OCI-LY7 (cell line): ENCODE measurements around the gene REXO1. TPM values are rescaled to one million over a fixed set of nuclear protein-coding genes. Genes with fewer than 3 reads are reported as not detected.

Experiments used
- Bru-seq: library from RNA; stranded (reverse); fragments of 400-500 nt; gene quantifications from one replicate; lab custom pipeline; 2021; lab: Mats Ljungman, UMichigan
- BruChase-seq, 2 experiments: library from RNA; stranded (reverse); fragments of 400-500 nt; gene quantifications; one replicate each; lab custom pipeline; 2021; lab: Mats Ljungman, UMichigan
- BruUV-seq: library from RNA; stranded (reverse); fragments of 400-500 nt; replicated peaks from 2 replicates; lab custom pipeline; 2021; lab: Mats Ljungman, UMichigan
- CTCF ChIA-PET: fragments of 300-600 bp; sonication (Branson Sonifier 250); formaldehyde crosslinking; loops from one replicate; lab custom pipeline; 2022; ENCODE audit warnings: antibody characterized with exemption; ENCODE audit not compliant: unreplicated experiment; lab: Charles Lee
- POLR2A ChIA-PET: fragments of 300-600 bp; sonication (Branson Sonifier 250); formaldehyde crosslinking; loops from one replicate; lab custom pipeline; 2022; ENCODE audit warnings: antibody characterized with exemption; lab: Charles Lee
- DNase-seq: peaks from one replicate; pipeline ENCODE4 v3.0.0-alpha.2; 2015; ENCODE audit warnings: low spot score
- H2AFZ ChIP-seq: fragments of 200-600 bp; sonication (generic), shearing (Covaris generic); 2 replicates; pipeline ENCODE4 v1.6.1; 2014; ENCODE audit warnings: mild to moderate bottlenecking, antibody characterized with exemption, low read length, moderate library complexity
- H3K27ac ChIP-seq: fragments of 200-600 bp; sonication (generic); 2 replicates; pipeline ENCODE4 v1.5.1; 2014; ENCODE audit warnings: mixed run types, low read depth, mild to moderate bottlenecking, moderate library complexity, low read length, inconsistent platforms; ENCODE audit not compliant: poor library complexity, severe bottlenecking
- H3K36me3 ChIP-seq: fragments of 200-600 bp; sonication (generic); 2 replicates; pipeline ENCODE4 v1.6.1; 2014; ENCODE audit warnings: mild to moderate bottlenecking, antibody characterized with exemption, low read length, moderate library complexity, mixed read lengths; ENCODE audit not compliant: insufficient read depth
- H3K4me1 ChIP-seq: fragments of 200-600 bp; sonication (generic); 2 replicates; pipeline ENCODE4 v1.5.1; 2014; ENCODE audit warnings: mild to moderate bottlenecking, low read length; ENCODE audit not compliant: insufficient read depth, poor library complexity, severe bottlenecking
- H3K4me2 ChIP-seq: fragments of 200-600 bp; sonication (generic); 2 replicates; pipeline ENCODE4 v1.6.1; 2014; ENCODE audit warnings: mild to moderate bottlenecking, low read length
- H3K4me3 ChIP-seq: fragments of 200-600 bp; sonication (generic); 2 replicates; pipeline ENCODE4 v1.5.1; 2014; ENCODE audit warnings: mild to moderate bottlenecking, low read depth, low read length; ENCODE audit not compliant: poor library complexity, severe bottlenecking
- H3K79me2 ChIP-seq: fragments of 200-600 bp; sonication (generic); 2 replicates; pipeline ENCODE4 v1.6.1; 2016; ENCODE audit warnings: low read depth, mild to moderate bottlenecking, low read length, moderate library complexity, mixed read lengths; ENCODE audit not compliant: insufficient read depth
- H3K9me2 ChIP-seq: fragments of 200-600 bp; sonication (generic); 2 replicates; pipeline ENCODE4 v1.6.1; 2016; ENCODE audit warnings: mild to moderate bottlenecking, low read length, mixed read lengths; ENCODE audit not compliant: insufficient read depth
- H3K9me3 ChIP-seq: fragments of 200-600 bp; sonication (generic); 2 replicates; pipeline ENCODE4 v1.6.1; 2014; ENCODE audit warnings: mild to moderate bottlenecking, mixed run types, low read length, mixed read lengths
- H4K20me1 ChIP-seq: fragments of 200-600 bp; sonication (generic); 2 replicates; pipeline ENCODE4 v1.6.1; 2014; ENCODE audit warnings: mild to moderate bottlenecking, antibody characterized with exemption, low read length, moderate library complexity, mixed read lengths; ENCODE audit not compliant: insufficient read depth
- EZH2phosphoT487 ChIP-seq: fragments of 200-600 bp; sonication (generic); IDR thresholded peaks from 2 replicates; pipeline ENCODE4 v1.6.1; 2018; ENCODE audit warnings: low read depth, borderline replicate concordance, mild to moderate bottlenecking, mixed run types, antibody characterized with exemption, low read length, moderate library complexity, mixed read lengths
- intact Hi-C: fragments of 100-400 bp; cut with micrococcal nuclease; formaldehyde crosslinking; loops from one replicate; pipeline ENCODE4 v1.10.0; 2022; ENCODE audit not compliant: unreplicated experiment
- long read RNA-seq: library from polyadenylated mRNA; stranded (forward); transcript quantifications from one replicate; pipeline ENCODE4 v2.0.0, GENCODE V29; 2022
- total RNA-seq, 2 experiments: library from RNA; depleted of rRNA in 1 of 2; stranded (reverse); fragments of >200 nt in 1 of 2; shearing (Covaris generic) in 1 of 2; gene quantifications; 2 replicates each; pipeline ENCODE4 v1.2.3, GENCODE V29; 2014 to 2022
- TF ChIP-seq, protein P1 (sequence below): fragments of 200-600 bp; sonication (generic); conservative IDR thresholded peaks from 2 replicates; pipeline ENCODE4 v1.5.1; 2014; ENCODE audit warnings: mild to moderate bottlenecking, antibody characterized with exemption, low read length, moderate library complexity, mixed read lengths

The REXO1 gene, protein sequence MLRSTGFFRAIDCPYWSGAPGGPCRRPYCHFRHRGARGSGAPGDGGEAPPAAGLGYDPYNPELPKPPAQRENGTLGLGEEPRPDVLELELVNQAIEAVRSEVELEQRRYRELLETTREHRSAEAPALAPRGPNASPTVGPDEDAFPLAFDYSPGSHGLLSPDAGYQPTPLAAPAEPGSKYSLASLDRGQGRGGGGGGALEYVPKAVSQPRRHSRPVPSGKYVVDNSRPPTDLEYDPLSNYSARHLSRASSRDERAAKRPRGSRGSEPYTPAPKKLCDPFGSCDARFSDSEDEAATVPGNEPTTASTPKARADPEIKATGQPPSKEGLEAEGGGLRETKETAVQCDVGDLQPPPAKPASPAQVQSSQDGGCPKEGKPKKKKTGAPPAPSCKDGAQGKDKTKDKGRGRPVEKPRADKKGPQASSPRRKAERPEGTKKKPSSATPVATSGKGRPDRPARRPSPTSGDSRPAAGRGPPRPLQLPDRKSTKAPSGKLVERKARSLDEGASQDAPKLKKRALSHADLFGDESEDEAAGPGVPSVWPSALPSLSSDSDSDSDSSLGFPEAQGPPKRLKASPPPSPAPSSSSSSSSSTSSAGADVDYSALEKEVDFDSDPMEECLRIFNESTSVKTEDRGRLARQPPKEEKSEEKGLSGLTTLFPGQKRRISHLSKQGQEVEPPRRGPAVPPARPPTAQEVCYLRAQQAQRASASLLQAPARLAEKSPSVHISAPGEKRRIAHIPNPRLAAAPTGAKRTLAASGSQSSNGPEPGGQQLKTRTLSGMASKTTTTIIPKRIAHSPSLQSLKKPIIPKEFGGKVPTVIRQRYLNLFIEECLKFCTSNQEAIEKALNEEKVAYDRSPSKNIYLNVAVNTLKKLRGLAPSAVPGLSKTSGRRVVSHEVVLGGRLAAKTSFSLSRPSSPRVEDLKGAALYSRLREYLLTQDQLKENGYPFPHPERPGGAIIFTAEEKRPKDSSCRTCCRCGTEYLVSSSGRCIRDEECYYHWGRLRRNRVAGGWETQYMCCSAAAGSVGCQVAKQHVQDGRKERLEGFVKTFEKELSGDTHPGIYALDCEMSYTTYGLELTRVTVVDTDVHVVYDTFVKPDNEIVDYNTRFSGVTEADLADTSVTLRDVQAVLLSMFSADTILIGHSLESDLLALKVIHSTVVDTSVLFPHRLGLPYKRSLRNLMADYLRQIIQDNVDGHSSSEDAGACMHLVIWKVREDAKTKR
- total RNA-seq (2014; rRNA removed; shearing (Covaris generic)) = 13.9 and 24.0 TPM in 2 replicates
- total RNA-seq (2022) = 52.8 and 54.9 TPM in 2 replicates
- percentile 63 among the genes with signal in this experiment for Bru-seq, nascent RNA
- percentile 83 among the genes with signal in this experiment for BruChase-seq, experiment 1, labeled RNA remaining after a 6-hour chase
- BruChase-seq, experiment 2, labeled RNA remaining after a 2-hour chase = percentile 78 among the genes with signal in this experiment
- long read RNA-seq, full-length matches to known transcripts = 6 of 19 reads
- long read RNA-seq, partial matches to known transcripts = 8 of 19 reads
- long read RNA-seq, other reads (novel, unspliced or antisense) = 5 of 19 reads

DNA sequence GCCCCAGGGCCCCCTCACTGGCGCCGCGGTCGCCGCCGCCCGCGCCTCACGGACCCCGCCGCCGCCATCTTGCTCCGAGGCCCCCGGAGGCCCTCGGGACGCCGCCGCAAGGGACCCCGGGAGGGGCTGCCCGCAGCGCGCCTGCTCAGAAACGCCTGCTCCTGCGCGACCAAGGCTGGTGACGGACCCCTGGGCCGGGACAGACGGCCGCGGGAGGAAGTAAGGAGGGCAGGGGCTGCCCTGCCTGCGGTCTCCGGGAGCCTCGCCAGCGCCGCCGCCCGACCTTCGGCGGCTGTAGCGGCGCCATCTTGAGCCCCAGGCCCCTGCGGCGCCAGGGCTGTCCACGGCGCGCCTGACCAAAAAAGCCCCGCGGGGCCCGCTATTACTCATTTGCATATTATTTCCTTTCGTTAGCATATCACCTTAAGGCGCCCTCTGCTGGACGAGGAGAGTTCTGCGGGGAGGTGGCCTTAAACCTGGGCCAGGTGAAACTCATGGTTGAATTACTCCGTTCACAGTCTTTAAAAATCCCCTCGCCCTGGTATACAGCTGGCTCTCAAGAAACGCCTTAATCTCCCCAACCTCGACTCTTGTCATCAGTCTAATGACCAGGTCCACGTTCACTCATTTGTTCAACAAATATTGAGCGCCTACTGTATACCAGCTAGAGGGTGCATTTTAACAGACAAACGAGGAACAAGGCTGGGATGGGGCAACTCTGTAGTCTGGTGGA lies at the start of gene REXO1:
TSS of gene REXO1 (minus strand) at position 85 of the 733 bp plus-strand sequence. CDS start 125 bp downstream, outside the sequence.
- intact Hi-C loops = no loop called here
- Histone ChIP-seq H3K4me2 (peak within 1 kb of the TSS; percentile 80), H3K4me3 (peak within 1 kb of the TSS; percentile 93), H4K20me1 (peaks cover 17% of the 10 kb centered on the region), H3K9me3 (no peaks in the 10 kb centered on the region), H3K9me2 (no peaks in the 10 kb centered on the region), H3K79me2 (peaks cover 59% of the 10 kb centered on the region), H3K4me1 (peaks cover 26% of the 10 kb centered on the region), H2AFZ (no peak within 1 kb of the TSS), H3K27ac (peak within 1 kb of the TSS; percentile 82), H3K36me3 (peaks cover 37% of the 10 kb centered on the region; the same call in 1 of the 2 replicates)
- POLR2A ChIA-PET = no interaction called here
- CTCF ChIA-PET = no interaction called here
- TF ChIP-seq, protein P1, sequence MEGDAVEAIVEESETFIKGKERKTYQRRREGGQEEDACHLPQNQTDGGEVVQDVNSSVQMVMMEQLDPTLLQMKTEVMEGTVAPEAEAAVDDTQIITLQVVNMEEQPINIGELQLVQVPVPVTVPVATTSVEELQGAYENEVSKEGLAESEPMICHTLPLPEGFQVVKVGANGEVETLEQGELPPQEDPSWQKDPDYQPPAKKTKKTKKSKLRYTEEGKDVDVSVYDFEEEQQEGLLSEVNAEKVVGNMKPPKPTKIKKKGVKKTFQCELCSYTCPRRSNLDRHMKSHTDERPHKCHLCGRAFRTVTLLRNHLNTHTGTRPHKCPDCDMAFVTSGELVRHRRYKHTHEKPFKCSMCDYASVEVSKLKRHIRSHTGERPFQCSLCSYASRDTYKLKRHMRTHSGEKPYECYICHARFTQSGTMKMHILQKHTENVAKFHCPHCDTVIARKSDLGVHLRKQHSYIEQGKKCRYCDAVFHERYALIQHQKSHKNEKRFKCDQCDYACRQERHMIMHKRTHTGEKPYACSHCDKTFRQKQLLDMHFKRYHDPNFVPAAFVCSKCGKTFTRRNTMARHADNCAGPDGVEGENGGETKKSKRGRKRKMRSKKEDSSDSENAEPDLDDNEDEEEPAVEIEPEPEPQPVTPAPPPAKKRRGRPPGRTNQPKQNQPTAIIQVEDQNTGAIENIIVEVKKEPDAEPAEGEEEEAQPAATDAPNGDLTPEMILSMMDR = peak; percentile 94
- TF ChIP-seq EZH2phosphoT487 = no peak
- DNase-seq = peak; percentile 96
- BruUV-seq = no TSS peak

DNA sequence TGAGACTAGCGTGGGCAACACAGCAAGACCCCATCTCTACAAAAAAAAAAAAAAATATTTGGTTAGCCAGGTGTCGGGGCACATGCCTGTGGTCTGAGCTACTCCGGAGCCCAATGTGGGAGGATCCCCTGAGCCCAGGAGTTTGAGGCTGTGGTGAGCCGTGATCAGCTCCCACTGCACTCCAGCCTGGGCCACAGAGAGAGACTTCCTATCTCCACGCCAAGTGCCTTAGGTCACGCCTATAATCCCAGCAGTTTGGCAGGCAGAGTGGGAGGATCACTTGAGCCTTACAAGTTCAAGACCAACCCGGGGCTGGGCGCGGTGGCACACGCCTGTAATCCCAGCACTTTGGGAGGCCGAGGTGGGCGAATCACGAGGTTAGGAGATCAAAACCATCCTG lies 48.2 kb upstream of the REXO1 start:
- BruUV-seq = TSS peak; percentile 78
- Histone ChIP-seq H2AFZ (no peak overlapping the region), H3K9me2 (no peaks in the 10 kb centered on the region), H3K4me1 (peaks cover 41% of the 10 kb centered on the region), H3K27ac (peak overlapping the region; percentile 77), H3K9me3 (no peaks in the 10 kb centered on the region), H3K36me3 (no peaks in the 10 kb centered on the region), H3K79me2 (no peaks in the 10 kb centered on the region), H4K20me1 (no peaks in the 10 kb centered on the region), H3K4me3 (peak overlapping the region; percentile 33), H3K4me2 (peak overlapping the region; percentile 51)
- ChIA-PET CTCF (no interaction called here), POLR2A (interaction anchor here (0.6 to 2.0 kb wide), 7 partner anchors 11 to 821 kb away, joined by 3 to 6 read pairs (median 4); partner anchors contain the start of gene ABHD17A)
- intact Hi-C loops = loop anchor here (5.0 kb wide), 1 partner anchor 121 kb away; the partner anchor contains the start of gene BTBD2
- DNase-seq = no peak
- no peak for TF ChIP-seq EZH2phosphoT487
- TF ChIP-seq, protein P1 = no peak
